Prostate gland (tissue), 2 donors: ENCODE results near the gene BCR. TPM values are rescaled to one million over a fixed set of nuclear protein-coding genes. Genes with fewer than 3 reads are reported as not detected.
A peak's percentile ranks its signal among the peaks of the same experiment; 100 is the strongest.
"Not testable (repeated sequence)": the region's sequence is repeated elsewhere in the genome, so short reads cannot be mapped to it uniquely, and the experiment has no call there.

Experiments
- DNase-seq: peaks from one replicate; pipeline ENCODE4 v3.0.0-alpha.2; 2019; ENCODE audit warnings: low spot score
- H3K27ac ChIP-seq, 2 donors: fragments of 200-600 bp; sonication (generic); 2 replicates each; pipeline ENCODE4 v1.5.1; 2017 to 2019
- H3K27me3 ChIP-seq: fragments of 200-600 bp; sonication (generic); replicated peaks from 2 replicates; pipeline ENCODE4 v1.5.1; 2019; ENCODE audit not compliant: insufficient read depth
- H3K36me3 ChIP-seq, 2 donors: fragments of 200-600 bp; sonication (generic); 1 replicate in 1 of 2; 2 replicates in 1 of 2; pipeline versions ENCODE4 v1.5.1 to v1.8.1; 2017 to 2019
- H3K4me1 ChIP-seq: fragments of 200-600 bp; sonication (generic); replicated peaks from 2 replicates; pipeline ENCODE4 v1.5.1; 2019
- H3K4me3 ChIP-seq, 2 donors: fragments of 200-600 bp; sonication (generic); 2 replicates each; pipeline ENCODE4 v1.5.1; 2017 to 2019
- H3K9me3 ChIP-seq: fragments of 200-600 bp; sonication (generic); 2 replicates; pipeline ENCODE4 v1.5.1; 2017
- POLR2A ChIP-seq: fragments of 450-650 bp; IDR thresholded peaks from one replicate; pipeline ENCODE4 v1.6.1; 2016; ENCODE audit warnings: antibody characterized with exemption, mild to moderate bottlenecking
- POLR2AphosphoS5 ChIP-seq: sonication (generic); formaldehyde crosslinking; IDR thresholded peaks from one replicate; pipeline ENCODE4 v1.6.1; 2017; ENCODE audit warnings: antibody characterized with exemption
- WGBS: methylation state at CpG from one replicate; pipeline ENCODE4 v1.1.5; 2018; 5-methylcytosine and 5-hydroxymethylcytosine counted together
- intact Hi-C: fragments of 100-400 bp; cut with DNase I; formaldehyde crosslinking; loops from one replicate; pipeline ENCODE4 v1.14.2; 2022
- total RNA-seq, 2 donors: library from RNA; depleted of rRNA; stranded (reverse); fragments of >200 nt; gene quantifications; one replicate each; pipeline ENCODE4 v1.1.0, GENCODE V29; 2016
- TF ChIP-seq, protein P1 (sequence below), 4 experiments: fragments of 200-600 bp in 2 of 4; fragments of 450-650 bp in 2 of 4; sonication (generic) in 2 of 4; IDR thresholded peaks; 1 replicate in 3 of 4; 2 replicates in 1 of 4; pipeline ENCODE4 v1.5.1; 2016 to 2019; ENCODE audit warnings: antibody characterized with exemption in 4 of 4, mild to moderate bottlenecking in 2 of 4, moderate library complexity in 2 of 4

BCR gene
- total RNA-seq, 2 donors from 2014 or later, result 32.7 to 88.8 TPM

GRCh38 chr22:23325183-23325582, 144.9 kb downstream of the BCR start:
- Histone ChIP-seq H3K4me1 (no peaks in the 10 kb centered on the region), H3K27ac (no peak overlapping the region), H3K4me3 (no peak overlapping the region), H3K27me3 (no peaks in the 10 kb centered on the region), H3K9me3 (no peaks in the 10 kb centered on the region), H3K36me3 (no peaks in the 10 kb centered on the region)
- no peak for DNase-seq
- intact Hi-C loops, result no loop called here
- 65% methylated on average over 6 of the region's 6 CpGs for WGBS
- TF ChIP-seq POLR2A (no peak), POLR2AphosphoS5 (no peak)
- TF ChIP-seq, protein P1, sequence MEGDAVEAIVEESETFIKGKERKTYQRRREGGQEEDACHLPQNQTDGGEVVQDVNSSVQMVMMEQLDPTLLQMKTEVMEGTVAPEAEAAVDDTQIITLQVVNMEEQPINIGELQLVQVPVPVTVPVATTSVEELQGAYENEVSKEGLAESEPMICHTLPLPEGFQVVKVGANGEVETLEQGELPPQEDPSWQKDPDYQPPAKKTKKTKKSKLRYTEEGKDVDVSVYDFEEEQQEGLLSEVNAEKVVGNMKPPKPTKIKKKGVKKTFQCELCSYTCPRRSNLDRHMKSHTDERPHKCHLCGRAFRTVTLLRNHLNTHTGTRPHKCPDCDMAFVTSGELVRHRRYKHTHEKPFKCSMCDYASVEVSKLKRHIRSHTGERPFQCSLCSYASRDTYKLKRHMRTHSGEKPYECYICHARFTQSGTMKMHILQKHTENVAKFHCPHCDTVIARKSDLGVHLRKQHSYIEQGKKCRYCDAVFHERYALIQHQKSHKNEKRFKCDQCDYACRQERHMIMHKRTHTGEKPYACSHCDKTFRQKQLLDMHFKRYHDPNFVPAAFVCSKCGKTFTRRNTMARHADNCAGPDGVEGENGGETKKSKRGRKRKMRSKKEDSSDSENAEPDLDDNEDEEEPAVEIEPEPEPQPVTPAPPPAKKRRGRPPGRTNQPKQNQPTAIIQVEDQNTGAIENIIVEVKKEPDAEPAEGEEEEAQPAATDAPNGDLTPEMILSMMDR (IDR thresholded peaks at IDR 0.05), result no peak

- H3K4me1 ChIP-seq, intact Hi-C loops, DNase-seq: not testable (repeated sequence)
Observed at GRCh38 chr22:23333822-23334221, 153.5 kb downstream of the BCR start.

GRCh38 chr22:23337672-23338071, 157.4 kb downstream of the BCR start:
- H3K4me1 ChIP-seq, H3K27me3 ChIP-seq, H3K9me3 ChIP-seq, DNase-seq, H3K4me3 ChIP-seq, intact Hi-C loops, H3K27ac ChIP-seq, H3K36me3 ChIP-seq: not testable (repeated sequence)
- WGBS, result 88% methylated on average over 6 of the region's 9 CpGs

More at GRCh38 chr22:23333822-23334221, 153.5 kb downstream of the BCR start:
- not testable (repeated sequence) for H3K9me3 ChIP-seq, H3K27ac ChIP-seq, H3K36me3 ChIP-seq, H3K27me3 ChIP-seq, H3K4me3 ChIP-seq

DNA sequence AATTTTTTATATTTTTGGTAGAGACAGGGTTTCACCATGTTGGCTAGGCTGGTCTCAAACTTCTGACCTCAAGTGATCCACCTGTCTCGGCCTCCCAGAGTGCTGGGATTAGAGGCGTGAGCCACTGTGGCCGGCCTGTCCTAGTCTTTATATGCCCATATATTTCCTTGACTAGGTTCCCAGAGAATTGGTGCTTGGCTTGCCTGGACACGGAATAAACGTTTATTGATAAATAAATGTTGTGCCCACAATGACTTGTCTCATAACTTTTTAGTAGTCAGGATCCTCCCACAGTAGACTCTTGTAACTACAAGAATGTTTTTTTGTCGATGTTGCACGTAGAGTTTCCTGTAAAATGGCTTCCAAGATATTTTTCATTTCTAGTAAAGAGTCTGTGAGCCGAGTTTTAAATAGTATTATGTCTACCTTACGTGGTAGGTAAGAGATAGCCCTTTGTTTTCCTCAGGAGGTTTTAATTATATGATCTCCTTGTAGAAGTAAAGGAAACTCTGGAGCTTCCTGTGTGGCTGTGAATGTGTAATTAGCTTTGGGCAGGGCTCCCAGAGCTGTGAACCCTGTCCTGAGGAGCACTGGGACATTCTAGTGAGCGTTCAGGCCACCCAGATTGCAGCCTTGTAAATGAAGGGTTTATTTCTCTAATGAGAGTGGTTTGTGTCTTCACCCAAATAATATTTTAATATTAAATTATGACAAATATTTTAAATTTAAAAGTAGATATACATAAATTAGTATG, 161.8 kb downstream of the BCR start:
- intact Hi-C loops, result not testable (repeated sequence)

GRCh38 chr22:23351321-23351720, 171.0 kb downstream of the BCR start:
- no peak for DNase-seq
- intact Hi-C loops, result no loop called here
- TF ChIP-seq POLR2A (no peak), POLR2AphosphoS5 (no peak)
- TF ChIP-seq, protein P1 (IDR thresholded peaks at IDR 0.05), result no peak
- Histone ChIP-seq H3K4me3 (no peak overlapping the region), H3K27ac (no peak overlapping the region), H3K9me3 (no peaks in the 10 kb centered on the region), H3K27me3 (no peaks in the 10 kb centered on the region), H3K36me3 (no peaks in the 10 kb centered on the region), H3K4me1 (no peaks in the 10 kb centered on the region)
- whole genome bisulfite sequencing, result 76% methylated on average over 1 of the region's 1 CpG

More for the DNA sequence above, 161.8 kb downstream of the BCR start:
- not testable (repeated sequence) for H3K4me1 ChIP-seq, H3K27me3 ChIP-seq, H3K4me3 ChIP-seq, H3K27ac ChIP-seq, H3K36me3 ChIP-seq, H3K9me3 ChIP-seq, DNase-seq
- TF ChIP-seq POLR2AphosphoS5, result peak; percentile 11
- WGBS, result 51% methylated on average over 10 of the region's 10 CpGs

DNA sequence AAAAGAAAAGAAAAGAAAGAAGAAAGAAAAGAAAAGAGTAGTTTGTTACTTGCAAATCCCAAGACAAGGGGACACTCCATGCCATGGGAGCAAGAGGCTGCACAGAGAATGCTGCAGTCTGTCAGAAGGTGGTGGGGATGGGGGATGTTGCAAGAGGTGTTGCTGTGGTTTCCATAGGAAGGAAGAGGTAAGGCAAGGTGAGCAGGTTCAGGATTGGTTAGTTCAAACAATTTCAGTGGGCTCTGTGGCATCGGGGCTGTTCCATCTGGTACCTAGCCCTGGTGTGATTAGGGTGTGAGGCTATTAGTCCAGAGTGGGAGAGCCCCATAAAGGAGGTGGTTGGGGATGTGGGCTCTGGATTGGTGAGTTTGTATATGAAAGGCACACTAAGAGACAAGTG, 172.7 kb downstream of the BCR start:
- Histone ChIP-seq H3K27me3 (no peaks in the 10 kb centered on the region), H3K9me3 (no peaks in the 10 kb centered on the region), H3K27ac (no peak overlapping the region), H3K4me1 (no peaks in the 10 kb centered on the region), H3K4me3 (no peak overlapping the region), H3K36me3 (no peaks in the 10 kb centered on the region)
- intact Hi-C loops, result no loop called here
- DNase-seq, result no peak
- TF ChIP-seq POLR2A, result no peak
- 100% methylated on average over 1 of the region's 1 CpG for WGBS

- Histone ChIP-seq H3K27ac (no peak overlapping the region), H3K4me1 (no peaks in the 10 kb centered on the region), H3K36me3 (no peaks in the 10 kb centered on the region), H3K9me3 (no peaks in the 10 kb centered on the region), H3K4me3 (no peak overlapping the region), H3K27me3 (no peaks in the 10 kb centered on the region)
- TF ChIP-seq POLR2AphosphoS5 (no peak), POLR2A (no peak)
- TF ChIP-seq, protein P1 (IDR thresholded peaks at IDR 0.05), result no peak
- intact Hi-C loops, result no loop called here
- no peak for DNase-seq
- 100% methylated on average over 1 of the region's 1 CpG for WGBS
Observed at GRCh38 chr22:23353696-23354095, 173.4 kb downstream of the BCR start.
